ENCODE data around the gene WDR89. TPM values are rescaled to one million over a fixed set of nuclear protein-coding genes. Genes with fewer than 3 reads are reported as not detected.

Gene WDR89
- total and polyA plus RNA-seq, 9 of the 15 experiments (the other 6 are each of a cell fraction or from before 2014, with no cell fraction given) = 9.3 to 25.6 (median 16.2) TPM

Small RNAs within 50 kb of the gene (small RNA-seq; reads per million reads assigned to genes)
- gene RF00012 (not detected), gene RF00019 (not detected), gene RNU6-1162P (not detected), gene RNU6-597P (not detected)

Other genes with a start within 250 kb of the WDR89 start
- gene PPP2R5E, start 98.5 kb downstream of the WDR89 start, total RNA-seq (2014; rRNA removed) = 5.1 and 5.2 TPM in 2 replicates
- 15.6 and 18.1 TPM in 2 replicates for gene PPP2R5E, start 98.5 kb downstream of the WDR89 start, total RNA-seq (2014; rRNA removed; fragmentation: Illumina TruSeq; extraction: Trizol)
- gene PPP2R5E, start 98.5 kb downstream of the WDR89 start, total RNA-seq (2015; rRNA removed; fragmentation: Illumina TruSeq; extraction: Trizol) = 14.1 and 14.5 TPM in 2 replicates
- 30.3 and 30.8 TPM in 2 replicates for gene PPP2R5E, start 98.5 kb downstream of the WDR89 start, total RNA-seq (2021)
- 5.5 and 11.0 TPM in 2 replicates for gene PPP2R5E, start 98.5 kb downstream of the WDR89 start, polyA plus RNA-seq (2011; rRNA removed)
- 15.8 and 18.4 TPM in 2 replicates for gene PPP2R5E, start 98.5 kb downstream of the WDR89 start, polyA plus RNA-seq (2014; fragmentation: Illumina TruSeq; extraction: Trizol)
- gene PPP2R5E, start 98.5 kb downstream of the WDR89 start, polyA plus RNA-seq (2014; fragmentation: Nextera tagmentation; extraction: Ambion mirVana) = 1 to 10 TPM; 4.2 to 6.2 TPM
- 8.9 and 9.0 TPM in 2 replicates for gene PPP2R5E, start 98.5 kb downstream of the WDR89 start, polyA plus RNA-seq (2014; rRNA removed)
- 5.6 and 6.9 TPM in 2 replicates for gene SGPP1, start 86.2 kb upstream of the WDR89 start, total RNA-seq (2014; rRNA removed)
- 7.3 and 8.0 TPM in 2 replicates for gene SGPP1, start 86.2 kb upstream of the WDR89 start, total RNA-seq (2014; rRNA removed; fragmentation: Illumina TruSeq; extraction: Trizol)
- gene SGPP1, start 86.2 kb upstream of the WDR89 start, total RNA-seq (2015; rRNA removed; fragmentation: Illumina TruSeq; extraction: Trizol) = 6.0 and 6.5 TPM in 2 replicates
- gene SGPP1, start 86.2 kb upstream of the WDR89 start, total RNA-seq (2021) = 6.5 and 6.9 TPM in 2 replicates
- gene SGPP1, start 86.2 kb upstream of the WDR89 start, polyA plus RNA-seq (2011; rRNA removed) = 3.9 and 4.9 TPM in 2 replicates
- 4.9 and 6.0 TPM in 2 replicates for gene SGPP1, start 86.2 kb upstream of the WDR89 start, polyA plus RNA-seq (2014; fragmentation: Illumina TruSeq; extraction: Trizol)
- gene SGPP1, start 86.2 kb upstream of the WDR89 start, polyA plus RNA-seq (2014; fragmentation: Nextera tagmentation; extraction: Ambion mirVana) = 1 to 10 TPM; 2.2 to 2.8 TPM
- 4.7 and 5.2 TPM in 2 replicates for gene SGPP1, start 86.2 kb upstream of the WDR89 start, polyA plus RNA-seq (2014; rRNA removed)
- gene SYNE2, start 211.1 kb upstream of the WDR89 start, total RNA-seq (2014; rRNA removed) = 0.09 and 0.20 TPM in 2 replicates
- 0.11 and 0.38 TPM in 2 replicates for gene SYNE2, start 211.1 kb upstream of the WDR89 start, total RNA-seq (2014; rRNA removed; fragmentation: Illumina TruSeq; extraction: Trizol)
- gene SYNE2, start 211.1 kb upstream of the WDR89 start, total RNA-seq (2015; rRNA removed; fragmentation: Illumina TruSeq; extraction: Trizol) = 0.25 and 0.26 TPM in 2 replicates
- gene SYNE2, start 211.1 kb upstream of the WDR89 start, total RNA-seq (2021) = 0.53 and 0.81 TPM in 2 replicates
- 0.06 and 0.23 TPM in 2 replicates for gene SYNE2, start 211.1 kb upstream of the WDR89 start, polyA plus RNA-seq (2011; rRNA removed)
- gene SYNE2, start 211.1 kb upstream of the WDR89 start, polyA plus RNA-seq (2014; fragmentation: Illumina TruSeq; extraction: Trizol) = 0.06 and 0.07 TPM in 2 replicates
- under 1 TPM; 0.06 to 0.11 TPM for gene SYNE2, start 211.1 kb upstream of the WDR89 start, polyA plus RNA-seq (2014; fragmentation: Nextera tagmentation; extraction: Ambion mirVana)
- 0.13 and 0.20 TPM in 2 replicates for gene SYNE2, start 211.1 kb upstream of the WDR89 start, polyA plus RNA-seq (2014; rRNA removed)